Tibial nerve (tissue), 4 donors: Measurements from ENCODE around the gene SCTR. TPM values are rescaled to one million over a fixed set of nuclear protein-coding genes. Genes with fewer than 3 reads are reported as not detected.

Source experiments
- DNase-seq, 2 donors: peaks; one replicate each; pipeline ENCODE4 v3.0.0-alpha.2; 2019; ENCODE audit warnings: low spot score in 2 of 2
- H3K27ac ChIP-seq, 4 donors: fragments of 200-600 bp; sonication (generic) in 3 of 4; one replicate each; pipeline ENCODE4 v1.5.1; 2017 to 2019; ENCODE audit warnings: mild to moderate bottlenecking in 1 of 4
- H3K27me3 ChIP-seq, 2 donors: fragments of 200-600 bp; sonication (generic) in 1 of 2; one replicate each; pipeline versions ENCODE4 v1.5.1 to v1.6.0; 2017 to 2019
- H3K36me3 ChIP-seq, 3 donors: fragments of 200-600 bp; sonication (generic); one replicate each; pipeline ENCODE4 v1.5.1; 2018 to 2019
- H3K4me1 ChIP-seq, 4 donors: fragments of 200-600 bp; sonication (generic) in 3 of 4; one replicate each; pipeline ENCODE4 v1.5.1; 2017 to 2019
- H3K4me3 ChIP-seq, 4 donors: fragments of 200-600 bp; sonication (generic) in 3 of 4; one replicate each; pipeline ENCODE4 v1.5.1; 2017 to 2019; ENCODE audit warnings: mild to moderate bottlenecking in 1 of 4, moderate library complexity in 1 of 4
- H3K9me3 ChIP-seq, 4 donors: fragments of 200-600 bp; sonication (generic) in 3 of 4; one replicate each; pipeline ENCODE4 v1.5.1; 2017 to 2019
- CTCF ChIP-seq, 5 experiments: fragments of 200-600 bp in 3 of 5; fragments of 450-650 bp in 2 of 5; sonication (generic) in 3 of 5; IDR thresholded peaks; one replicate each; pipeline ENCODE4 v1.5.1; 2016 to 2019; ENCODE audit warnings: antibody characterized with exemption in 5 of 5, mild to moderate bottlenecking in 3 of 5, moderate library complexity in 2 of 5
- EP300 ChIP-seq, 2 donors: sonication (generic); formaldehyde crosslinking; IDR thresholded peaks; one replicate each; pipeline ENCODE4 v1.6.1; 2017; ENCODE audit warnings: antibody characterized with exemption in 2 of 2, mild to moderate bottlenecking in 1 of 2
- POLR2A ChIP-seq, 2 donors: fragments of 450-650 bp; IDR thresholded peaks; one replicate each; pipeline ENCODE4 v1.6.1; 2017; ENCODE audit warnings: antibody characterized with exemption in 2 of 2, mild to moderate bottlenecking in 2 of 2, moderate library complexity in 2 of 2
- WGBS, 2 donors: methylation state at CpG; one replicate each; pipeline ENCODE4 v1.1.5; 2018; 5-methylcytosine and 5-hydroxymethylcytosine counted together
- total RNA-seq, 4 donors: library from RNA; depleted of rRNA; stranded (reverse); fragments of >200 nt; gene quantifications; one replicate each; pipeline ENCODE4 v1.1.0, GENCODE V29; 2016

The SCTR gene
- total RNA-seq, 4 donors from 2014 or later = not detected

GRCh38 chr2:119495948-119496347 lies 28.3 kb downstream of the SCTR start:
- WGBS, 2 donors = 69 to 91% methylated on average over 2 of the region's 2 CpGs
- TF ChIP-seq CTCF (IDR thresholded peaks at IDR 0.05) (no peak), POLR2A (IDR thresholded peaks at IDR 0.05) (no peak), EP300 (IDR thresholded peaks at IDR 0.05) (no peak)
- no peak overlapping the region for H3K4me3 ChIP-seq
- H3K36me3 ChIP-seq = no peaks in the 10 kb centered on the region
- peaks cover 0 to 27% (median 0%) of the 10 kb centered on the region in 4 donors for H3K9me3 ChIP-seq
- H3K27me3 ChIP-seq = peaks cover 0 to 7% of the 10 kb centered on the region in 2 donors
- no peak overlapping the region for H3K27ac ChIP-seq
- H3K4me1 ChIP-seq = no peaks in the 10 kb centered on the region
- DNase-seq = no peak

GRCh38 chr2:119494163-119494790 lies 30.0 kb downstream of the SCTR start:
- Histone ChIP-seq H3K4me3 (no peak overlapping the region), H3K27ac (no peak overlapping the region), H3K27me3 (peaks cover 0 to 7% of the 10 kb centered on the region in 2 donors), H3K36me3 (no peaks in the 10 kb centered on the region), H3K9me3 (peaks cover 0 to 15% (median 0%) of the 10 kb centered on the region in 4 donors), H3K4me1 (no peaks in the 10 kb centered on the region)
- DNase-seq = no peak
- TF ChIP-seq EP300 (IDR thresholded peaks at IDR 0.05) = no peak
- no peak for TF ChIP-seq POLR2A (IDR thresholded peaks at IDR 0.05)
- TF ChIP-seq CTCF (IDR thresholded peaks at IDR 0.05) = no peak
- WGBS, 2 donors = 68 to 75% methylated on average over 6 of the region's 6 CpGs

GRCh38 chr2:119491776-119492525 lies 32.3 kb downstream of the SCTR start:
- Histone ChIP-seq H3K27ac (no peak overlapping the region), H3K9me3 (no peaks in the 10 kb centered on the region), H3K4me1 (no peaks in the 10 kb centered on the region), H3K27me3 (peaks cover 0 to 7% of the 10 kb centered on the region in 2 donors), H3K36me3 (no peaks in the 10 kb centered on the region), H3K4me3 (no peak overlapping the region)
- WGBS, 2 donors = 59 to 65% methylated on average over 5 of the region's 5 CpGs
- DNase-seq = no peak
- no peak for TF ChIP-seq EP300 (IDR thresholded peaks at IDR 0.05)
- no peak for TF ChIP-seq POLR2A (IDR thresholded peaks at IDR 0.05)
- no peak for TF ChIP-seq CTCF (IDR thresholded peaks at IDR 0.05)

- Histone ChIP-seq H3K9me3 (no peaks in the 10 kb centered on the region), H3K4me1 (no peaks in the 10 kb centered on the region), H3K4me3 (no peak overlapping the region), H3K27me3 (peaks cover 0 to 7% of the 10 kb centered on the region in 2 donors), H3K36me3 (no peaks in the 10 kb centered on the region), H3K27ac (no peak overlapping the region)
- WGBS, 2 donors = 76 to 85% methylated on average over 7 of the region's 7 CpGs
- no peak for DNase-seq
- TF ChIP-seq POLR2A (IDR thresholded peaks at IDR 0.05) = no peak
- TF ChIP-seq CTCF (IDR thresholded peaks at IDR 0.05) = no peak
- no peak for TF ChIP-seq EP300 (IDR thresholded peaks at IDR 0.05)
Observed at GRCh38 chr2:119490653-119491195, 33.6 kb downstream of the SCTR start.

GRCh38 chr2:119490106-119490505 lies 34.2 kb downstream of the SCTR start:
- DNase-seq = no peak
- no peaks in the 10 kb centered on the region for H3K36me3 ChIP-seq
- no peak overlapping the region for H3K27ac ChIP-seq
- no peaks in the 10 kb centered on the region for H3K4me1 ChIP-seq
- TF ChIP-seq EP300 (IDR thresholded peaks at IDR 0.05) (no peak), POLR2A (IDR thresholded peaks at IDR 0.05) (no peak), CTCF (IDR thresholded peaks at IDR 0.05) (no peak)
- H3K4me3 ChIP-seq = no peak overlapping the region
- 83 to 84% methylated on average over 8 of the region's 8 CpGs for WGBS, 2 donors
- H3K9me3 ChIP-seq = no peaks in the 10 kb centered on the region
- H3K27me3 ChIP-seq = peaks cover 0 to 7% of the 10 kb centered on the region in 2 donors
